Subcutaneous abdominal adipose tissue (tissue), 5 donors: ENCODE results near the gene FMO4.
"Not testable (repeated sequence)": the region's sequence is repeated elsewhere in the genome, so short reads cannot be mapped to it uniquely, and the experiment has no call there.

ENCODE experiments used
- H3K27ac ChIP-seq: one replicate; pipeline ENCODE4 v1.7.0; 2013; ENCODE audit warnings: low read depth, mild to moderate bottlenecking, inconsistent platforms, low read length, moderate library complexity
- H3K27me3 ChIP-seq, 5 donors: one replicate each; pipeline ENCODE4 v1.7.0; 2013; ENCODE audit warnings: low read length in 5 of 5, inconsistent platforms in 1 of 5; ENCODE audit not compliant: control insufficient read depth in 5 of 5, insufficient read depth in 4 of 5
- H3K36me3 ChIP-seq, 5 donors: one replicate each; pipeline ENCODE4 v1.7.0; 2013; ENCODE audit warnings: low read length in 5 of 5; ENCODE audit not compliant: control insufficient read depth in 5 of 5, insufficient read depth in 5 of 5
- H3K4me1 ChIP-seq, 5 donors: one replicate each; pipeline ENCODE4 v1.7.0; 2013; ENCODE audit warnings: low read length in 5 of 5, mild to moderate bottlenecking in 3 of 5, moderate library complexity in 1 of 5; ENCODE audit not compliant: control insufficient read depth in 5 of 5, insufficient read depth in 5 of 5
- H3K4me3 ChIP-seq, 5 donors: one replicate each; pipeline ENCODE4 v1.7.0; 2013; ENCODE audit warnings: low read length in 5 of 5, low read depth in 1 of 5
- H3K9ac ChIP-seq, 5 donors: one replicate each; pipeline ENCODE4 v1.7.0; 2013; ENCODE audit warnings: low read length in 5 of 5, mild to moderate bottlenecking in 4 of 5, moderate library complexity in 3 of 5
- H3K9me3 ChIP-seq, 5 donors: one replicate each; pipeline ENCODE4 v1.7.0; 2013; ENCODE audit warnings: low read length in 5 of 5; ENCODE audit not compliant: control insufficient read depth in 5 of 5
- donor health status: healthy.
- donor health status: healthy.
- donor health status: healthy.
- donor health status: healthy.
- donor health status: healthy.

FMO4 gene

DNA sequence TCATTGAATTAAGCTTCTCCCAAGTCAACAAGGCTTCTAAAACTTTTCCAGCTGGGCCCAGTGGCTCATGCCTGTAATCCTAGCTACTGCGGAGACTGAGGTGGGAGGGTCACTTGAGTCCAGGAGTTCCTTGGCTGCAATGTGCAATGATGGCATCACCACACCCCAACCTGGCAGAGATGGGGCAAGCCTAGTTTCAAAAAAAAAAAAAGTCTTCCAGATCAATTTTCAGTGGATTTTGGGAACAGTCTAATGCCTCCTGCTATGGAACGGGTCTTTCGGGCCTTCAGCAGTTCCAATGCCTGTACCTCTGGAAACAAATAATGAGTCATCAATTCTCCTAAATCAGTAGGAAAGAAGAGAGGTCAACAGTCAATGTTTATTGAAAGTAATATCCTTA lies 38.0 kb downstream of the FMO4 start:
- H3K4me3 ChIP-seq = no peak overlapping the region
- H3K27ac ChIP-seq = no peak overlapping the region
- H3K9me3 ChIP-seq = no peaks in the 10 kb centered on the region
- no peaks in the 10 kb centered on the region for H3K4me1 ChIP-seq
- no peaks in the 10 kb centered on the region for H3K36me3 ChIP-seq
- H3K9ac ChIP-seq = no peak overlapping the region
- no peaks in the 10 kb centered on the region for H3K27me3 ChIP-seq

GRCh38 chr1:171352554-171352953 lies 38.6 kb downstream of the FMO4 start:
- Histone ChIP-seq H3K9ac (no peak overlapping the region), H3K27ac (no peak overlapping the region), H3K9me3 (no peaks in the 10 kb centered on the region), H3K36me3 (no peaks in the 10 kb centered on the region), H3K4me1 (no peaks in the 10 kb centered on the region), H3K27me3 (no peaks in the 10 kb centered on the region), H3K4me3 (no peak overlapping the region)

DNA sequence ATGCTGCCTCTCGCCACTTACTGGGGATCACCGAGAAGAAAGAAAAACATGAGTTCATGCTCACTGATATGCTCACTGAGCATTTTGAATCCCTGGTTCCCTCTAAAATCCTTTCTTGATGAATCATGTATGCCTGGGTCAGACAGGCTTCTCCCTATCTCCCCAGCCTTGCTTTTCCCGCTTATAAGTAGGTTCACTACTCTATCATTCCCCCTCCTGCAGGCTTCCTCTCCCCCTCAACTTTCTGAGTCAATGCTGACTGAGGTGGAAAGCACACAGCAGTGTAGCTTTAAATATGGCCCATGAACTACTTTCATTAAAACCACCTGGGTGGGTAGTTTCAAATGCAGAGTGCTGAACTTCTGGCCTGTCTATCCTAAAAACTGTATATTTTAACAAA lies 41.7 kb downstream of the FMO4 start:
- H3K27ac ChIP-seq = no peak overlapping the region
- H3K27me3 ChIP-seq = no peaks in the 10 kb centered on the region
- H3K4me1 ChIP-seq = no peaks in the 10 kb centered on the region
- H3K9me3 ChIP-seq = no peaks in the 10 kb centered on the region
- H3K36me3 ChIP-seq = no peaks in the 10 kb centered on the region
- no peak overlapping the region for H3K4me3 ChIP-seq
- no peak overlapping the region for H3K9ac ChIP-seq

DNA sequence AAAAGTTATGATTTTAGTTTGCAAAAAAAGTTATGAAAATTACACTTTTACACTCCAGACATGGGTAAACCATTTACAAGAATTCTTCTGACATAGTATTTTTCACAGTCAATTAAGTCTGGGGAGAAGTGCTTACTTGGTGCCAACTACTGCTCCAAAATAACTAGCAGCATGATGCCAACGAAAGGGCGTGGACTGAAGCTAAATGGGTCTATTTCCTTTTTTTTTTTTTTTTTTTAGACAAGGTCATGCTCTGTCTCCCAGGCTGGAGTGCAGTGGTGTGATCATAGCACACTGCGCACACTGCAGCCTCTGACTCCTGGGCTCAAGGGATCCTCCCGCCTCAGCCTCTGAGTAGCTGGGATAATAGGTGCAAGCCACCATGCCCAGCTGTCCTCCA lies 43.2 kb downstream of the FMO4 start:
- Histone ChIP-seq H3K9ac (no peak overlapping the region), H3K4me3 (no peak overlapping the region), H3K36me3 (no peaks in the 10 kb centered on the region), H3K9me3 (no peaks in the 10 kb centered on the region), H3K27me3 (no peaks in the 10 kb centered on the region), H3K27ac (no peak overlapping the region), H3K4me1 (no peaks in the 10 kb centered on the region)

DNA sequence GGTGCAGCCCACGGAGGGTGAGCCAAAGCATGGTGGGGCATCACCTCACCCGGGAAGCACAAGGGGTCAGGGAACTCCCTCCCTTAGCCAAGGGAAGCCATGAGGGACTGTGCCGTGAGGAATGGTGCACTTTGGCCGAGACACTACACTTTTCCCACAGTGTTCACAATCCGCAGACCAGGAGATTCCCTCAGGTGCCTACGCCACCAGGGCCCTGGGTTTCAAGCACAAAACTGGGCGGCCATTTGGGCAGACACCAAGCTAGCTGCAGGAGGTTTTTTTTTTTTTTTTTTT lies 45.3 kb downstream of the FMO4 start:
- H3K4me3 ChIP-seq, H3K9me3 ChIP-seq, H3K27ac ChIP-seq, H3K36me3 ChIP-seq, H3K27me3 ChIP-seq, H3K9ac ChIP-seq, H3K4me1 ChIP-seq: not testable (repeated sequence)

DNA sequence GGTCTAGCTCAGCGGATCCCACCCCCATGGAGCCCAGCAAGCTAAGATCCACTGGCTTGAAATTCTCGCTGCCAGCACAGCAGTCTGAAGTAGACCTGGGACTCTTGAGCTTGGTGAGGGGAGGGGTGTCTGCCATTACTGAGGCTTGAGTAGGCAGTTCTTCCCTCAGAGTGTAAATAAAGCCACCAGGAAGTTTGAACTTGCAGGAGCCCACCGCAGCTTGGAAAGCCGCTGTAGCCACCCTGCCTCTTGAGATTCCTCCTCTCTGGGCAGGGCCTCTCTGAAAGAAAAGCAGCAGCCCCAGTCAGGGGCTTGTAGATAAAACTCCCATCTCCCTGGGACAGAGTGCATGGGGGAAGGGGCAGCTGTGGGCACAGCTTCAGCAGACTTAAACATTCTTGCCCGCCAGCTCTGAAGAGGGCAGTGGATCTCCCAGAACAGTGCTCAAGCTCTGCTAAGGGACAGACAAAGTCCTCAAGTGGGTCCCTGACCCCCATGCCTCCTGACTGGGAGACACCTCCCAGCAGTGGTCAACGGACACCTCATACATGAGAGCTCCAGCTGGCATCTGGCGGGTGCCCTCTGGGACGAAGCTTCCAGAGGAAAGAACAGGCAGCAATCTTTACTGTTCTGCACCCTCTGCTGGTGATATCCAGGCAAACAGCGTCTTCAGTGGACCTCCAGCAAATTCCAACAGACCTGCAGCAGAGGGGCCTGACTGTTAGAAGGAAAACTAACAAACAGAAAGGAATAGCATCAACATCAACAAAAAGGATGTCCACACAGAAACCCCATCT lies 45.9 kb downstream of the FMO4 start:
- not testable (repeated sequence) for H3K9ac ChIP-seq, H3K4me3 ChIP-seq, H3K9me3 ChIP-seq, H3K36me3 ChIP-seq, H3K4me1 ChIP-seq, H3K27ac ChIP-seq, H3K27me3 ChIP-seq

DNA sequence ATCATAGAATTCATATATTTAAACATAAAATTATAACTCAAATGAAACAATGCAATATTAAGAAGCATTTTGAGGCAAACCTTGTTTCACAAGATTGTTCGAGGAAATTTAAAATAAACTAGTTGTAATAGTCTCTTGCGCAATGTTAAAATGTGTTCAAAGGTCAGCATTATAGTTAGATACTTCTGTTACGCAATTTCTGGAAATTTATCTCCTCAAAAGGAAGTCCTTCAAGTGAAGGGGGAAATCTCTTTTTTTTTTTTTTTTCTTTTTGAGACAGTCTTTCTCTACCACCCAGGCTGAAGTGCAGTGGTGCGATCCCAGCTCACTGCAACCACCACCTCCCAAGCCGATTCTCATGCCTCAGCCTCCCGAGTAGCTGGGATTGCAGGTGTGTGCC lies 52.1 kb downstream of the FMO4 start:
- Histone ChIP-seq H3K9ac (no peak overlapping the region), H3K9me3 (no peaks in the 10 kb centered on the region), H3K4me3 (no peak overlapping the region), H3K27ac (no peak overlapping the region), H3K27me3 (no peaks in the 10 kb centered on the region), H3K4me1 (peaks cover 0 to 3% (median 0%) of the 10 kb centered on the region in 5 donors), H3K36me3 (no peaks in the 10 kb centered on the region)

- no peak overlapping the region for H3K4me3 ChIP-seq
- H3K9ac ChIP-seq = no peak overlapping the region
- H3K4me1 ChIP-seq = peaks cover 0 to 3% (median 0%) of the 10 kb centered on the region in 5 donors
- H3K27ac ChIP-seq = no peak overlapping the region
- no peaks in the 10 kb centered on the region for H3K36me3 ChIP-seq
- H3K9me3 ChIP-seq = no peaks in the 10 kb centered on the region
- no peaks in the 10 kb centered on the region for H3K27me3 ChIP-seq
Observed at GRCh38 chr1:171366816-171367215, 52.8 kb downstream of the FMO4 start.

- Histone ChIP-seq H3K27ac (no peak overlapping the region), H3K4me3 (no peak overlapping the region), H3K9me3 (no peaks in the 10 kb centered on the region), H3K4me1 (peaks cover 0 to 3% (median 0%) of the 10 kb centered on the region in 5 donors), H3K9ac (no peak overlapping the region), H3K27me3 (no peaks in the 10 kb centered on the region), H3K36me3 (no peaks in the 10 kb centered on the region)
Observed at GRCh38 chr1:171367436-171367835, 53.5 kb downstream of the FMO4 start.

DNA sequence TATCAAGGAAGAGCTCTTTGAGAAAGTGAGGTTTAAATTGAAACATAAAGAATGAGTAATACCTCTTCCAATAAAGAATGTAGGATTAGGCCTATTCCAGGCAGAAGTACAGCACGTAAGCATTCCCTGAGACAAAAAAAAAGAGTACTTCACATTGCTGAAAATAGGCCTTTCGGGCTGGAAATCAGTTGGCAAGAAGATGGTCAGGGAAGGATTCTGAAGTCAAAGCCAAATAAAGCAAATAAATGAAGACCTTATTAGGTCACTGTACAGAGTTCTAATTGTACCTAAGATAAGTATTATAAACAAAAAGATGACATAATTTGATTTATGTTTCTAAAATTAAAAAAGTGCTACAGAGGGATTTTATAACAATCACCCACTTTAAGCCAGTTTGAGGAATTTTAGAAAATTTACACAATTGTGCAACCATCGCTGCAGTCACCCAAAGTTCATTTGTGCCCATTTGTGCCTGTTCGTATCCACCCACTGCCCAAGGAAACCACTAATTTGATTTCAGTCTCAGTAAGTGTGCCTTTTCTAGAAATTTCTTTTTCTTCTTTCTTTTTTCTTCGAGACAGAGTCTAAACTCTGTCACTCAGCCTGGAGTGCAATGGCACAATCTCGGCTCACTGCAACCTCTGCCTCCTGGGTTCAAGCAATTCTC lies 58.6 kb downstream of the FMO4 start:
- H3K36me3 ChIP-seq = no peaks in the 10 kb centered on the region
- no peak overlapping the region for H3K4me3 ChIP-seq
- no peak overlapping the region for H3K27ac ChIP-seq
- no peaks in the 10 kb centered on the region for H3K4me1 ChIP-seq
- H3K27me3 ChIP-seq = no peaks in the 10 kb centered on the region
- no peaks in the 10 kb centered on the region for H3K9me3 ChIP-seq
- H3K9ac ChIP-seq = no peak overlapping the region
